ENCODE data around the gene MOCS2. TPM values are rescaled to one million over a fixed set of nuclear protein-coding genes. Genes with fewer than 3 reads are reported as not detected.

The MOCS2 gene
- total and polyA plus RNA-seq, 9 of the 15 experiments (the other 6 are each of a cell fraction or from before 2014, with no cell fraction given): 33.0 to 74.5 (median 48.4) TPM

DNA sequence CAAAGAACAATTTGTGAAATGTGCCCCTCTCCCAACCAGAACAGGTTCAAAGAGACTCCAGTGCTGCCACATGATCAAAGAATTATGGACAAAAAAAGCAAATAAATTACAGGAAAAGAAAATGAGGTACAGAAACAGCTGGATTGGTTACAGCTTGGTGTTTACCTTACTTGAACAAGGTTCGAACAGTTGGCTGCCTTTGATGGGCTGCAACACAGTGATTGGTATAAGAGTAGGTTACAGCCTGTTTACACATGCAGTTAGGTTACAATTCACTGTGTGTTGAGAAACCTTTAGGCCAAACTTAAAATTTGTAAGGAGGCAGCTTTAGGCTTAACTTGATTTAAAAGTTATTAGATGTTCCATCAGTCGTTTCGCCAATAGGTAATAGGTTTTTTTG, 3.4 kb upstream of the MOCS2 start:
- ChIA-PET POLR2A (no interaction called here), CTCF (ENCODE audit: low intra/inter-chr PET ratio) (interaction anchor here (0.6 kb wide), 1 partner anchor 328 kb away, joined by 3 read pairs; no protein-coding TSS in a partner anchor)
- H3K9me3 ChIP-seq (replicated peaks; ENCODE audit: control insufficient read depth, insufficient read depth, low read depth, low read length): no peaks in the 10 kb centered on the region; the same call in 1 of the 2 replicates
- no peak for FAIRE-seq
- no peaks in the 10 kb centered on the region for H3K27me3 ChIP-seq (ENCODE audit: control insufficient read depth in 2 of 2, insufficient read depth in 2 of 2, low read length in 2 of 2)
- H3K9ac ChIP-seq (ENCODE audit: insufficient read depth in 1 of 2, low read depth in 2 of 2, low read length in 2 of 2): no peak overlapping the region
- no peak overlapping the region for H3K27ac ChIP-seq (ENCODE audit: extremely low read depth, low read depth, low read length)
- TF ChIP-seq, protein P1, sequence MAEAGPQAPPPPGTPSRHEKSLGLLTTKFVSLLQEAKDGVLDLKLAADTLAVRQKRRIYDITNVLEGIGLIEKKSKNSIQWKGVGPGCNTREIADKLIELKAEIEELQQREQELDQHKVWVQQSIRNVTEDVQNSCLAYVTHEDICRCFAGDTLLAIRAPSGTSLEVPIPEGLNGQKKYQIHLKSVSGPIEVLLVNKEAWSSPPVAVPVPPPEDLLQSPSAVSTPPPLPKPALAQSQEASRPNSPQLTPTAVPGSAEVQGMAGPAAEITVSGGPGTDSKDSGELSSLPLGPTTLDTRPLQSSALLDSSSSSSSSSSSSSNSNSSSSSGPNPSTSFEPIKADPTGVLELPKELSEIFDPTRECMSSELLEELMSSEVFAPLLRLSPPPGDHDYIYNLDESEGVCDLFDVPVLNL (CRISPR knock-in tag; IDR thresholded peaks at IDR 0.05; ENCODE audit: low read depth): no peak
- TF ChIP-seq ZNF140 (CRISPR knock-in tag; IDR thresholded peaks at IDR 0.05) (no peak), XRCC3 (IDR thresholded peaks at IDR 0.05) (no peak), RBBP5 (IDR thresholded peaks at IDR 0.05; ENCODE audit: borderline replicate concordance, insufficient read depth, low read length, poor library complexity, severe bottlenecking) (no peak), MEF2A (IDR thresholded peaks at IDR 0.05; ENCODE audit: control insufficient read depth, low read depth, low read length) (no peak), TARDBP (IDR thresholded peaks at IDR 0.05) (no peak), EWSR1 (IDR thresholded peaks at IDR 0.05; ENCODE audit: borderline replicate concordance, low read depth, partially characterized antibody) (no peak), RBM39 (optimal IDR thresholded peaks at IDR 0.05; ENCODE audit: low read depth, low read length) (no peak), MAZ (CRISPR knock-in tag; conservative IDR thresholded peaks at IDR 0.05 in 1 of 2, IDR thresholded peaks at IDR 0.05 in 1 of 2) (no peak), HLTF (IDR thresholded peaks at IDR 0.05) (no peak), TEAD4 (IDR thresholded peaks at IDR 0.05; ENCODE audit: low read length) (no peak), TEAD4 (CRISPR knock-in tag; IDR thresholded peaks at IDR 0.05; ENCODE audit: borderline replicate concordance) (no peak), NFATC3 (IDR thresholded peaks at IDR 0.05) (no peak), DACH1 (IDR thresholded peaks at IDR 0.05; ENCODE audit: partially characterized antibody) (no peak), BRCA1 (IDR thresholded peaks at IDR 0.05) (no peak), BRCA1 (CRISPR knock-in tag; IDR thresholded peaks at IDR 0.05) (no peak), ZC3H8 (IDR thresholded peaks at IDR 0.05) (no peak)
- TF ChIP-seq, protein P2, sequence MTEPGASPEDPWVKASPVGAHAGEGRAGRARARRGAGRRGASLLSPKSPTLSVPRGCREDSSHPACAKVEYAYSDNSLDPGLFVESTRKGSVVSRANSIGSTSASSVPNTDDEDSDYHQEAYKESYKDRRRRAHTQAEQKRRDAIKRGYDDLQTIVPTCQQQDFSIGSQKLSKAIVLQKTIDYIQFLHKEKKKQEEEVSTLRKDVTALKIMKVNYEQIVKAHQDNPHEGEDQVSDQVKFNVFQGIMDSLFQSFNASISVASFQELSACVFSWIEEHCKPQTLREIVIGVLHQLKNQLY (CRISPR knock-in tag; conservative IDR thresholded peaks at IDR 0.05): no peak
- TF ChIP-seq, protein P3, sequence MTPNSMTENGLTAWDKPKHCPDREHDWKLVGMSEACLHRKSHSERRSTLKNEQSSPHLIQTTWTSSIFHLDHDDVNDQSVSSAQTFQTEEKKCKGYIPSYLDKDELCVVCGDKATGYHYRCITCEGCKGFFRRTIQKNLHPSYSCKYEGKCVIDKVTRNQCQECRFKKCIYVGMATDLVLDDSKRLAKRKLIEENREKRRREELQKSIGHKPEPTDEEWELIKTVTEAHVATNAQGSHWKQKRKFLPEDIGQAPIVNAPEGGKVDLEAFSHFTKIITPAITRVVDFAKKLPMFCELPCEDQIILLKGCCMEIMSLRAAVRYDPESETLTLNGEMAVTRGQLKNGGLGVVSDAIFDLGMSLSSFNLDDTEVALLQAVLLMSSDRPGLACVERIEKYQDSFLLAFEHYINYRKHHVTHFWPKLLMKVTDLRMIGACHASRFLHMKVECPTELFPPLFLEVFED (CRISPR knock-in tag; conservative IDR thresholded peaks at IDR 0.05): no peak
- TF ChIP-seq, protein P4, sequence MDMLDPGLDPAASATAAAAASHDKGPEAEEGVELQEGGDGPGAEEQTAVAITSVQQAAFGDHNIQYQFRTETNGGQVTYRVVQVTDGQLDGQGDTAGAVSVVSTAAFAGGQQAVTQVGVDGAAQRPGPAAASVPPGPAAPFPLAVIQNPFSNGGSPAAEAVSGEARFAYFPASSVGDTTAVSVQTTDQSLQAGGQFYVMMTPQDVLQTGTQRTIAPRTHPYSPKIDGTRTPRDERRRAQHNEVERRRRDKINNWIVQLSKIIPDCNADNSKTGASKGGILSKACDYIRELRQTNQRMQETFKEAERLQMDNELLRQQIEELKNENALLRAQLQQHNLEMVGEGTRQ (CRISPR knock-in tag; IDR thresholded peaks at IDR 0.05): no peak
- H2AFZ ChIP-seq (ENCODE audit: low read depth, low read length): no peak overlapping the region
- DNase-seq (ENCODE audit: extremely low read depth in 1 of 4, low spot score in 3 of 4): no peak
- no peak for ATAC-seq
- H3K9me1 ChIP-seq (ENCODE audit: control insufficient read depth, insufficient read depth, low read length): no peaks in the 10 kb centered on the region
- no peak overlapping the region for H3K4me2 ChIP-seq (ENCODE audit: insufficient read depth, low read length)
- H3K4me3 ChIP-seq: no peak overlapping the region
- H3K79me2 ChIP-seq (ENCODE audit: control insufficient read depth, insufficient read depth, low read length): peaks cover 28% of the 10 kb centered on the region
- no peaks in the 10 kb centered on the region for H3K36me3 ChIP-seq (ENCODE audit: control insufficient read depth, insufficient read depth, low read length)
- H3K4me1 ChIP-seq (replicated peaks in 1 of 2; ENCODE audit: control insufficient read depth in 2 of 2, insufficient read depth in 2 of 2, low read length in 2 of 2): peaks cover 5 to 13% of the 10 kb centered on the region in 2 experiments; a peak in 2 of 5 replicates
- intact Hi-C loops (cut with micrococcal nuclease) (no loop called here), in situ Hi-C loops (cut with MboI) (no loop called here)
- BruUV-seq (replicated peaks): no TSS peak
- no peaks in the 10 kb centered on the region for H4K20me1 ChIP-seq (replicated peaks; ENCODE audit: control insufficient read depth, insufficient read depth, low read length)
- 100% methylated on average over 3 of the region's 3 CpGs for WGBS (ENCODE audit: insufficient coverage, low coverage, missing lambda C conversion rate)

All from K562 (cell line).